Endodermal cell (in vitro differentiated cells): ENCODE measurements around the gene IGFLR1. TPM values are rescaled to one million over a fixed set of nuclear protein-coding genes. Genes with fewer than 3 reads are reported as not detected.

Source experiments
- DNase-seq: peaks from one replicate; pipeline ENCODE4 v3.0.0-alpha.2; 2017
- H3K27ac ChIP-seq: 2 replicates; pipeline ENCODE4 v1.5.1; 2013; ENCODE audit warnings: mild to moderate bottlenecking, low read depth, low read length, moderate library complexity
- H3K27me3 ChIP-seq: 2 replicates; pipeline ENCODE4 v1.6.1; 2013; ENCODE audit warnings: mild to moderate bottlenecking, low read length, moderate library complexity; ENCODE audit not compliant: insufficient read depth, control insufficient read depth, poor library complexity, severe bottlenecking
- H3K36me3 ChIP-seq: 2 replicates; pipeline ENCODE4 v1.7.0; 2013; ENCODE audit warnings: mild to moderate bottlenecking, low read length, moderate library complexity; ENCODE audit not compliant: control insufficient read depth, insufficient read depth
- H3K4me1 ChIP-seq: one replicate; pipeline ENCODE4 v1.7.0; 2013; ENCODE audit warnings: low read length; ENCODE audit not compliant: control insufficient read depth, insufficient read depth
- H3K4me3 ChIP-seq: 2 replicates; pipeline ENCODE4 v1.5.1; 2013; ENCODE audit warnings: mild to moderate bottlenecking, low read length, moderate library complexity
- H3K9ac ChIP-seq: 2 replicates; pipeline ENCODE4 v1.6.1; 2013; ENCODE audit warnings: mild to moderate bottlenecking, low read length, moderate library complexity; ENCODE audit not compliant: poor library complexity, severe bottlenecking; ENCODE audit errors: extremely low read depth
- H3K9me3 ChIP-seq: 2 replicates; pipeline ENCODE4 v1.6.1; 2013; ENCODE audit warnings: mild to moderate bottlenecking, low read length, moderate library complexity; ENCODE audit not compliant: control insufficient read depth
- H3K27ac Mint-ChIP-seq: 2 replicates; pipeline ENCODE4 v1.8.0; 2020; ENCODE audit warnings: mixed read lengths
- H3K27me3 Mint-ChIP-seq: 2 replicates; pipeline ENCODE4 v1.8.0; 2021; ENCODE audit warnings: mild to moderate bottlenecking, mixed read lengths; ENCODE audit not compliant: insufficient read depth
- H3K36me3 Mint-ChIP-seq: 2 replicates; pipeline ENCODE4 v1.8.0; 2020; ENCODE audit warnings: low read depth, mixed read lengths
- H3K4me1 Mint-ChIP-seq: 2 replicates; pipeline ENCODE4 v1.8.0; 2020; ENCODE audit warnings: mixed read lengths
- H3K4me3 Mint-ChIP-seq: 2 replicates; pipeline ENCODE4 v1.8.0; 2020; ENCODE audit warnings: mild to moderate bottlenecking, moderate library complexity, mixed read lengths
- H3K9me3 Mint-ChIP-seq: 2 replicates; pipeline ENCODE4 v1.8.0; 2020; ENCODE audit warnings: mild to moderate bottlenecking, mixed read lengths
- WGBS, 2 experiments: methylation state at CpG; one replicate each; pipeline versions ENCODE4 v1.1.5 to v1.1.7; 2013; ENCODE audit warnings: missing lambda C conversion rate in 2 of 2, mixed read lengths in 1 of 2; ENCODE audit not compliant: insufficient coverage in 1 of 2, insufficient read length in 1 of 2; 5-methylcytosine and 5-hydroxymethylcytosine counted together
- total RNA-seq, 2 donors: library from RNA; stranded (reverse); fragmentation: NEBNext Ultra II Directional in 1 of 2; extraction: Animal tissue kit (Norgen Biotek cat#: 25700) in 1 of 2; gene quantifications; 2 replicates in 1 of 2; 3 replicates in 1 of 2; pipeline ENCODE4 v1.2.1, GENCODE V29; 2021
- TF ChIP-seq, protein P1 (sequence below): fragments of 200-600 bp; sonication (generic); conservative IDR thresholded peaks from 2 replicates; pipeline ENCODE4 v1.5.0; 2021; ENCODE audit warnings: antibody characterized with exemption, mild to moderate bottlenecking

IGFLR1 gene
- total RNA-seq, 2 donors from 2014 or later: 4.6 to 7.1 TPM

DNA sequence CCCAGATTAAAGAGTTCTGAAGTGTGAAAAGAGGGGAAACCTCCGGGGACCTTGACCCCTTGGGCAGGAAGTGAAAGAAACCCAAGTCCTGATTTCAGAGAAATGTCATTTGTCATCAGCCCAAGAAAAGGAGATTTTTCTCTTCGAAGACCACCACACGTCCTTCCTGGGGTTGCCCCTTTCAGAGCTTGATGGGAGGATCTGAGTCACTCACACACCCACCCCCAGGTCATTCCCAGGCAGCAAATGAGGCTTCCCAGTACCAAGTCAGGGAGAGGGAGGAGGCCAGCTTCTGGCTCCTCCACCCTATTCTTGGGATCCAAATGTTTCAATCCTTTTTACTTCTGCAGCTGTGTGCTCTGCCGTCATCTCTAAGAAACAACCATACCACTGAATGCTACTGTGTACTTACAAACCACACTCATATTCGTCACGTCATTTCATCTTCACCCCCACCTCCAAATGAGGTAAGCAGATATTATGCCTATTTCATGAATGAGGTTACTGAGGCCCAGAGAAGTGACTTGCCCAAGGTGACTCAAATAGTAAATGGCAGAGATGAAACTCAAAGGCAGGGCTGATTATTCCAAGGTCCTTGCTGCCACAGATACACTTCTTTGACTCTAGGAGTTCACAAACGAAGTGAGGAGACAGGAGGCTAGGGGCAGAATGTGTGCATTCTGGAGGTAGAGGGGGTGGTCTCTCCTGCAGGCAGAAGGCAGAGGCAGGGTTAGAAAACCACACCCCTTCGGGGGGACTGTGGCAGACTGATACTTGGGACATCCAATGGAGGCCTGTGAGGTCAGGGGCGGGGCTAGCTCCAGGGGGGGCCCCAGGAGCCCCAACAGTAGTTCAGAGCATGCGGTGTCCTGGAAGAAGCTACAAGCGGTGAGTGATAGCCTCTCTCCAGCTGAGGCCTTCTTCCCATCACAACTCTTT, 29.4 kb downstream of the IGFLR1 start:
- no peaks in the 10 kb centered on the region for H3K9me3 ChIP-seq
- WGBS, 2 experiments: 83 to 84% methylated on average over 4 to 11 of the region's 11 CpGs
- no peaks in the 10 kb centered on the region for H3K27me3 Mint-ChIP-seq
- no peaks in the 10 kb centered on the region for H3K9me3 Mint-ChIP-seq
- H3K36me3 Mint-ChIP-seq: no peaks in the 10 kb centered on the region
- no peak overlapping the region for H3K27ac Mint-ChIP-seq
- DNase-seq: no peak
- H3K27me3 ChIP-seq: no peaks in the 10 kb centered on the region
- TF ChIP-seq, protein P1, sequence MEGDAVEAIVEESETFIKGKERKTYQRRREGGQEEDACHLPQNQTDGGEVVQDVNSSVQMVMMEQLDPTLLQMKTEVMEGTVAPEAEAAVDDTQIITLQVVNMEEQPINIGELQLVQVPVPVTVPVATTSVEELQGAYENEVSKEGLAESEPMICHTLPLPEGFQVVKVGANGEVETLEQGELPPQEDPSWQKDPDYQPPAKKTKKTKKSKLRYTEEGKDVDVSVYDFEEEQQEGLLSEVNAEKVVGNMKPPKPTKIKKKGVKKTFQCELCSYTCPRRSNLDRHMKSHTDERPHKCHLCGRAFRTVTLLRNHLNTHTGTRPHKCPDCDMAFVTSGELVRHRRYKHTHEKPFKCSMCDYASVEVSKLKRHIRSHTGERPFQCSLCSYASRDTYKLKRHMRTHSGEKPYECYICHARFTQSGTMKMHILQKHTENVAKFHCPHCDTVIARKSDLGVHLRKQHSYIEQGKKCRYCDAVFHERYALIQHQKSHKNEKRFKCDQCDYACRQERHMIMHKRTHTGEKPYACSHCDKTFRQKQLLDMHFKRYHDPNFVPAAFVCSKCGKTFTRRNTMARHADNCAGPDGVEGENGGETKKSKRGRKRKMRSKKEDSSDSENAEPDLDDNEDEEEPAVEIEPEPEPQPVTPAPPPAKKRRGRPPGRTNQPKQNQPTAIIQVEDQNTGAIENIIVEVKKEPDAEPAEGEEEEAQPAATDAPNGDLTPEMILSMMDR: no peak
- no peak overlapping the region for H3K4me3 Mint-ChIP-seq
- H3K9ac ChIP-seq: no peak overlapping the region
- H3K36me3 ChIP-seq: no peaks in the 10 kb centered on the region
- H3K4me1 Mint-ChIP-seq: peaks cover 13% of the 10 kb centered on the region
- H3K4me1 ChIP-seq: peaks cover 6% of the 10 kb centered on the region
- no peak overlapping the region for H3K27ac ChIP-seq
- H3K4me3 ChIP-seq: no peak overlapping the region

DNA sequence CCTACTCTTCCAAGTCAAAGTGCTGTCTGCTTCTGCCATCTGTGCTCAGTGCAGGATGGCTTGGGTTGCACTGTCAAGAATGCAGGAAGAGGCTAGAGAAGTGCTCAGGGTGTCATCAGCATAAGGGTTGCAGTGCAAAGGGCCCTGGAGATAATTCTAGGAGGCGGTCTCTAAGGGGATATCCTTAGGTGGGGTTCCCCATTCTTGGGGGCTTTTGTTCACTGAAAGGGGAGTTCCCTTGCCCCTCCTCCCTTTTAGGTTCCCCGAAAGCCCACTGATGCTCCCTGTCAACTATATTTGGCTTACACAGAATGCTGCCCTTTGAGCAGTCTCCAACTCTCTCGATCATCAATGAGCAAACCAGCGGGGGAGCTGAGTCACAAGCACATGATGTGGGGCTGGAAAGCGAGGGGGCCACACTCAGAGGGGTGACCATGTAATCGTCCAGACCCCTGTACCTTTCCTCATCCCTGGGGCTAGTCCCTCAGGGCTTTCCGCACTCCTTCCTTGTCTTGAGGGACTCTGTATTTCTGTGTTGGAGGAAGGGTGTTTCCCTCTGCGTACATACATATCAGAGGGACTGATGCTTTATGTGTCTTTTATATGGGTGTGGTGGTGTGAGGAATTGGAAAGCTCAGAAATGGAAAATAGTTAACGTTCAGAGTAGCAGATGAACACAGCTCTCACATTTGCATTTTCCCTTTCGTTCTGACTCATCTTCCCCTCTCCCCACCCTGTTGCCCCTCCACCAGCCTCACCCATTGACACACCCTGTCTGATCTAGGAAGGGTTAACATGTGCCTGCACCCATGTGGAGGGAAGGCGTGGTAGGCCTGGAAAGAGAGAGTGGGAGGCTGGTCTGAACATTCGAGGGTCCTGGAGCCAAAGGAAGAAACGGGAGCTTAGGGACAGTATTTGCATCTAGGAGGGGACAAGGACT, 31.2 kb downstream of the IGFLR1 start:
- H3K9me3 ChIP-seq: no peaks in the 10 kb centered on the region
- Mint-ChIP-seq H3K4me1 (peaks cover 7% of the 10 kb centered on the region), H3K36me3 (no peaks in the 10 kb centered on the region), H3K27me3 (peaks cover 3% of the 10 kb centered on the region), H3K4me3 (no peak overlapping the region), H3K9me3 (no peaks in the 10 kb centered on the region), H3K27ac (no peak overlapping the region)
- H3K27ac ChIP-seq: no peak overlapping the region
- H3K9ac ChIP-seq: no peak overlapping the region
- H3K36me3 ChIP-seq: no peaks in the 10 kb centered on the region
- no peak for DNase-seq
- TF ChIP-seq, protein P1: no peak
- H3K4me3 ChIP-seq: no peak overlapping the region
- peaks cover 6% of the 10 kb centered on the region for H3K4me1 ChIP-seq
- no peaks in the 10 kb centered on the region for H3K27me3 ChIP-seq
- WGBS, 2 experiments: 40 to 60% methylated on average over 4 to 13 of the region's 13 CpGs

DNA sequence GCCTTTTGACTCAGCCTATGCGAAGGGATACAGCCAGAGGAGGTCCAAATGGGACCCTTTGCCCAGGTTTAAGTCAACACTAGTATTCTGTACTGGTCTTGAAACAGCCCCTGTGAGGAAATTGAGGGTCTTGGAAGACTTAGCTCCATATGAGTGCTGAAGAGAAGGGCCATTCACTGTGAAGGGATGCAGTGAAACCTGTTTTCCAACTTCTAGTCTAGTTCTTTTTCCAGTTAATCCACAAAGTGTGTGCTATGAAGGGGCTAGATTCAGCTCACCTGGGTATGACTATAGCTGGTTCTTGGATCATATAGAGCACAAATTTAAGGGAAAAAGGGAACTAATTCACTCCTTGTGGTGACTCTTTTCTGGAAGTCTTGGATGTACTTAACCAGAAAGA, 33.9 kb downstream of the IGFLR1 start:
- H3K4me1 ChIP-seq: no peaks in the 10 kb centered on the region
- Mint-ChIP-seq H3K36me3 (no peaks in the 10 kb centered on the region), H3K4me1 (no peaks in the 10 kb centered on the region), H3K9me3 (no peaks in the 10 kb centered on the region), H3K4me3 (no peak overlapping the region), H3K27me3 (peaks cover 22% of the 10 kb centered on the region), H3K27ac (no peak overlapping the region)
- WGBS, 2 experiments: 92% methylated on average over 1 of the region's 1 CpG
- H3K27ac ChIP-seq: no peak overlapping the region
- no peak for DNase-seq
- H3K27me3 ChIP-seq: peaks cover 11% of the 10 kb centered on the region
- H3K9ac ChIP-seq: no peak overlapping the region
- H3K36me3 ChIP-seq: no peaks in the 10 kb centered on the region
- TF ChIP-seq, protein P1: no peak
- H3K4me3 ChIP-seq: no peak overlapping the region
- no peaks in the 10 kb centered on the region for H3K9me3 ChIP-seq
